HFF-Myc (cell line): ENCODE data around the gene SFT2D3.

Experiments
- DNase-seq: peaks from one replicate; pipeline ENCODE4 v3.0.0-alpha.2; 2011; ENCODE audit warnings: low read depth; ENCODE audit errors: extremely low read depth
- H3K4me3 ChIP-seq: replicated peaks from 2 replicates; pipeline ENCODE4 v1.5.1; 2011; ENCODE audit warnings: low read depth, mild to moderate bottlenecking, control low read depth, low read length
- CTCF ChIP-seq: IDR thresholded peaks from 2 replicates; pipeline ENCODE4 v1.5.1; 2012; ENCODE audit warnings: mild to moderate bottlenecking, low read depth, low read length, control low read depth; ENCODE audit errors: missing control alignments

The SFT2D3 gene

GRCh38 chr2:127683056-127683455, 18.2 kb upstream of the SFT2D3 start:
- no peak for TF ChIP-seq CTCF
- H3K4me3 ChIP-seq = no peak overlapping the region
- DNase-seq = no peak

- no peak for DNase-seq
- no peak overlapping the region for H3K4me3 ChIP-seq
- no peak for TF ChIP-seq CTCF
These were observed 17.5 kb upstream of the SFT2D3 start for GRCh38 chr2:127683757-127684156.

- H3K4me3 ChIP-seq = no peak overlapping the region
- no peak for DNase-seq
- no peak for TF ChIP-seq CTCF
These were observed 15.8 kb upstream of the SFT2D3 start for GRCh38 chr2:127685410-127686080.

DNA sequence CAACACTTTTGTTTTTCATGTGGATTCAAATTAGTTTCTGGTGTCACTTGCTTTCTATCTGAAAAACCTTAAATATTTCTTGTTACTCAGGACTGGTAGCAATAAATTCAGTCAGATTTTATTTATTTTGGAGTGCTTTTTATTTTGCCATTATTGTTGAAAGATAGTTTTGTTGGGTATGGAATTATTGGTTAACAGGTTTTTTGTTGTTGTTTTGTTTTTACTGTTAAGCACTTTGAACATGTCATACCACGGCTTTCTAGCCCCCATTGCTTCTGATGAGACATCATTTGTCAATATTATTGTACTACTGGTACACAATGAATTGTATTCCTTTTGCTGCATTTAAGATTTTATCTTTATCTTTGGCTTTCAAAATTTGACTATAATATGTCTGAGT, 12.9 kb upstream of the SFT2D3 start:
- no peak for TF ChIP-seq CTCF
- H3K4me3 ChIP-seq = no peak overlapping the region
- no peak for DNase-seq

GRCh38 chr2:127690696-127691095, 10.6 kb upstream of the SFT2D3 start:
- no peak for TF ChIP-seq CTCF
- no peak overlapping the region for H3K4me3 ChIP-seq
- DNase-seq = no peak

GRCh38 chr2:127694986-127695385, 6.3 kb upstream of the SFT2D3 start:
- TF ChIP-seq CTCF = no peak
- DNase-seq = no peak
- H3K4me3 ChIP-seq = no peak overlapping the region
